SKM-1 treated with dmso at 0.1 percent for 144 hours (cell line): ENCODE results near the gene PSMD13.

ENCODE experiments used
- DNase-seq: peaks from one replicate; lab custom pipeline; 2025; ENCODE audit not compliant: unreplicated experiment; lab: John Stamatoyannopoulos, UW

Gene PSMD13

GRCh38 chr11:270451-271318, 33.9 kb downstream of the PSMD13 start:
- no peak for DNase-seq

- no peak for DNase-seq
Measured at GRCh38 chr11:271319-271715, 34.5 kb downstream of the PSMD13 start.

GRCh38 chr11:272195-272930, 35.6 kb downstream of the PSMD13 start:
- DNase-seq: no peak

GRCh38 chr11:272931-273198, 36.1 kb downstream of the PSMD13 start:
- no peak for DNase-seq

GRCh38 chr11:276219-276618, 39.4 kb downstream of the PSMD13 start:
- no peak for DNase-seq

- no peak for DNase-seq
Measured at GRCh38 chr11:278001-278951, 41.5 kb downstream of the PSMD13 start, which contains the start of gene NLRP6. Gene NLRP6 (plus strand): TSS chr11:278407. CDS start chr11:278570, 163 bp downstream.

GRCh38 chr11:279040-279965, 42.5 kb downstream of the PSMD13 start:
- no peak for DNase-seq

GRCh38 chr11:279966-280705, 43.4 kb downstream of the PSMD13 start:
- no peak for DNase-seq

- DNase-seq: no peak
Measured at GRCh38 chr11:280706-281485, 44.1 kb downstream of the PSMD13 start.

- DNase-seq: no peak
Measured at GRCh38 chr11:281486-282161, 44.8 kb downstream of the PSMD13 start.

- DNase-seq: no peak
Measured at GRCh38 chr11:282171-282570, 45.4 kb downstream of the PSMD13 start.

GRCh38 chr11:282630-283360, 46.0 kb downstream of the PSMD13 start:
- no peak for DNase-seq

GRCh38 chr11:283405-284104, 46.8 kb downstream of the PSMD13 start:
- no peak for DNase-seq

- no peak for DNase-seq
Measured at GRCh38 chr11:284105-285020, 47.6 kb downstream of the PSMD13 start.

- DNase-seq: no peak
Measured at GRCh38 chr11:285021-285893, 48.5 kb downstream of the PSMD13 start.
